Vagina (tissue), 2 donors: ENCODE data around the gene NEDD1.

Experiments
- CTCF ChIP-seq, 3 experiments: fragments of 450-650 bp in 2 of 3; fragments of 200-600 bp in 1 of 3; sonication (generic) in 1 of 3; IDR thresholded peaks; one replicate each; pipeline ENCODE4 v1.5.1; 2017 to 2019; ENCODE audit warnings: antibody characterized with exemption in 3 of 3, mild to moderate bottlenecking in 2 of 3, moderate library complexity in 2 of 3
- POLR2A ChIP-seq, 2 donors: fragments of 450-650 bp; IDR thresholded peaks; one replicate each; pipeline ENCODE4 v1.6.1; 2017; ENCODE audit warnings: antibody characterized with exemption in 2 of 2, mild to moderate bottlenecking in 2 of 2, moderate library complexity in 2 of 2
- POLR2AphosphoS5 ChIP-seq, 2 donors: sonication (generic); formaldehyde crosslinking; IDR thresholded peaks; one replicate each; pipeline ENCODE4 v1.9.0; 2017; ENCODE audit warnings: antibody characterized with exemption in 2 of 2, mild to moderate bottlenecking in 2 of 2, low read depth in 1 of 2; ENCODE audit not compliant: insufficient read depth in 1 of 2

DNA sequence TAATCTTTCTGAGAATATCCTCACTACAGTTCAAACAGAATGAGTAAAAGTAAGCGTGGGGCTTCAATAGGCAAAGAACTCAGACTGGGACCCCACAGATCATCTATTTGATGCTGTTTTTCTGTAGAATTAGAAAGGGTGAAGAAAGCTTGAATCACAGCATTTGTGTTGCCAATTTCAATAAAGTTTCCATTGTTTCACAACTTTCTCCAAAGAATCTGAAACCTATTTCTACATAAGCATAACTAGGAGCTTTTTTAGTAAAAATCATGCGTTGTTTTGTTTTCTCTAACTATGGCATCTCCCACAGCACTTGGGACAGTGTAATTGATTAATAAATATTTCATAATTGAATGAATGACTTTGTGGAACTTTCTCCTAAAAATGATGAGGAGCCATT, 16.7 kb upstream of the NEDD1 start:
- TF ChIP-seq CTCF (IDR thresholded peaks at IDR 0.05) (no peak), POLR2A (IDR thresholded peaks at IDR 0.05) (no peak), POLR2AphosphoS5 (IDR thresholded peaks at IDR 0.05; ENCODE audit: insufficient read depth in 1 of 2, low read depth in 1 of 2) (no peak)
